K562 (cell line): ENCODE data around the gene CACNA2D2. TPM values are rescaled to one million over a fixed set of nuclear protein-coding genes. Genes with fewer than 3 reads are reported as not detected.

Experiments used
- ATAC-seq: fragments of 200-7000 bp; cut with Tn5 transposase; 3 replicates; pipeline ENCODE4 v1.9.1; 2020; ENCODE audit warnings: moderate library complexity
- BruUV-seq: library from RNA; stranded (reverse); fragments of 400-500 nt; replicated peaks from 2 replicates; lab custom pipeline; 2021; lab: Mats Ljungman, UMichigan
- CTCF ChIA-PET: fragments of 300-600 bp; formaldehyde crosslinking; extraction: SDS; loops from one replicate; lab custom pipeline; 2021; ENCODE audit warnings: low intra/inter-chr PET ratio; lab: Yijun Ruan, JAX
- POLR2A ChIA-PET: fragments of 300-600, 350-650 bp; sonication (Branson Sonifier 250); formaldehyde crosslinking; extraction: SDS; loops from one replicate; lab custom pipeline; 2021; ENCODE audit warnings: antibody characterized with exemption, inconsistent platforms; lab: Yijun Ruan, JAX
- DNase-seq, 4 experiments: peaks; one replicate each; pipeline versions ENCODE4 v3.0.0 to v3.0.0-alpha.2; 2011 to 2018; ENCODE audit warnings: low spot score in 3 of 4, mixed read lengths in 3 of 4; ENCODE audit errors: extremely low read depth in 1 of 4
- FAIRE-seq: peaks from 2 replicates; lab custom pipeline; 2011; peaks lifted over from hg19 to GRCh38; lab: Jason Lieb, UNC
- H2AFZ ChIP-seq: 2 replicates; pipeline ENCODE4 v1.6.0; 2011; ENCODE audit warnings: low read depth, low read length, control low read depth, inconsistent platforms
- H3K27ac ChIP-seq: fragments of 200-600 bp; 3 replicates; pipeline ENCODE4 v1.8.0; 2011; ENCODE audit warnings: low read depth, mild to moderate bottlenecking, control low read depth, inconsistent platforms, low read length, moderate library complexity, mixed read lengths; ENCODE audit errors: extremely low read depth
- H3K27me3 ChIP-seq, 2 experiments: fragments of 300-600 bp in 1 of 2; 2 replicates in 1 of 2; 3 replicates in 1 of 2; pipeline versions ENCODE4 v1.6.0 to v1.8.0; 2011; ENCODE audit warnings: inconsistent platforms in 2 of 2, low read length in 2 of 2, mild to moderate bottlenecking in 1 of 2, mixed read lengths in 1 of 2, moderate library complexity in 1 of 2; ENCODE audit not compliant: control insufficient read depth in 2 of 2, insufficient read depth in 2 of 2
- H3K36me3 ChIP-seq: fragments of 300-600 bp; 3 replicates; pipeline ENCODE4 v1.8.0; 2011; ENCODE audit warnings: mild to moderate bottlenecking, low read length, inconsistent platforms; ENCODE audit not compliant: control insufficient read depth, insufficient read depth
- H3K4me1 ChIP-seq, 2 experiments: fragments of 200-600 bp in 1 of 2; replicated peaks in 1 of 2; 2 replicates in 1 of 2; 3 replicates in 1 of 2; pipeline versions ENCODE4 v1.5.1 to v1.8.0; 2011; ENCODE audit warnings: inconsistent platforms in 2 of 2, low read length in 2 of 2, mild to moderate bottlenecking in 1 of 2, mixed read lengths in 1 of 2, moderate library complexity in 1 of 2; ENCODE audit not compliant: control insufficient read depth in 2 of 2, insufficient read depth in 2 of 2
- H3K4me2 ChIP-seq: 2 replicates; pipeline ENCODE4 v1.6.1; 2011; ENCODE audit warnings: low read length, control low read depth, inconsistent platforms, mixed read lengths; ENCODE audit not compliant: insufficient read depth
- H3K4me3 ChIP-seq: fragments of 200-600 bp; sonication (generic), shearing (Covaris generic); 2 replicates; pipeline ENCODE4 v1.5.1; 2016; ENCODE audit warnings: control low read depth, inconsistent platforms
- H3K79me2 ChIP-seq: fragments of 200-600 bp; 3 replicates; pipeline ENCODE4 v1.8.0; 2011; ENCODE audit warnings: low read length, inconsistent platforms; ENCODE audit not compliant: control insufficient read depth, insufficient read depth
- H3K9ac ChIP-seq, 2 experiments: 2 replicates each; pipeline versions ENCODE4 v1.6.0 to v1.6.1; 2011; ENCODE audit warnings: low read depth in 2 of 2, low read length in 2 of 2, control low read depth in 1 of 2, inconsistent platforms in 1 of 2, mild to moderate bottlenecking in 1 of 2, mixed read lengths in 1 of 2; ENCODE audit not compliant: insufficient read depth in 1 of 2
- H3K9me1 ChIP-seq: one replicate; pipeline ENCODE4 v1.6.0; 2011; ENCODE audit warnings: inconsistent platforms, mild to moderate bottlenecking, low read length, moderate library complexity; ENCODE audit not compliant: control insufficient read depth, insufficient read depth
- H3K9me3 ChIP-seq: replicated peaks from 2 replicates; pipeline ENCODE4 v1.5.1; 2011; ENCODE audit warnings: low read depth, low read length, inconsistent platforms; ENCODE audit not compliant: control insufficient read depth, insufficient read depth
- H4K20me1 ChIP-seq: replicated peaks from 2 replicates; pipeline ENCODE4 v1.6.1; 2011; ENCODE audit warnings: low read length, inconsistent platforms, mixed read lengths; ENCODE audit not compliant: control insufficient read depth, insufficient read depth
- CTCF ChIP-seq, 3 experiments: IDR thresholded peaks in 2 of 3; conservative IDR thresholded peaks in 1 of 3; 2 replicates each; pipeline ENCODE4 v1.5.1; 2011 to 2012; ENCODE audit warnings: low read length in 3 of 3, mild to moderate bottlenecking in 3 of 3, control low read depth in 2 of 3, improper control_type of control experiment in 1 of 3, inconsistent platforms in 1 of 3, low read depth in 1 of 3, mixed read lengths in 1 of 3, moderate library complexity in 1 of 3; ENCODE audit not compliant: insufficient read depth in 2 of 3
- PHB ChIP-seq: fragments of 250-450 bp; sonication (Bioruptor Pico); IDR thresholded peaks from 2 replicates; pipeline ENCODE4 v1.5.0; 2021
- ZNF134 ChIP-seq: fragments of 250-450 bp; sonication (Bioruptor Pico); conservative IDR thresholded peaks from 2 replicates; pipeline ENCODE4 v1.4.0; 2020
- WGBS: fragments of 100-300 bp; shearing (Covaris generic); methylation state at CpG from one replicate; pipeline ENCODE4 v1.1.6; 2016; ENCODE audit warnings: low coverage, mixed read lengths; ENCODE audit not compliant: insufficient coverage; ENCODE audit errors: missing lambda C conversion rate; 5-methylcytosine and 5-hydroxymethylcytosine counted together
- in situ Hi-C: fragments of 300-500 bp; cut with MboI; formaldehyde crosslinking; loops from 4 replicates; pipeline ENCODE4 v1.15.0; 2018; ENCODE audit warnings: inconsistent platforms, mixed read lengths
- intact Hi-C: fragments of 100-400 bp; cut with micrococcal nuclease; formaldehyde crosslinking; loops from 2 replicates; pipeline ENCODE4 v1.14.2; 2022
- polyA plus RNA-seq, 8 experiments: library from polyadenylated mRNA; depleted of rRNA in 4 of 8; stranded (reverse) in 5 of 8; unstranded in 3 of 8; fragments of >200 nt; fragmentation: Nextera tagmentation in 2 of 8; fragmentation: Illumina TruSeq in 1 of 8; extraction: Ambion mirVana in 2 of 8; extraction: Trizol in 1 of 8; gene quantifications; 2 replicates each; pipeline versions ENCODE4 v1.2.1 to v1.2.3, GENCODE V29; 2011 to 2014; ENCODE audit warnings: inconsistent platforms in 1 of 8, missing spikeins in 1 of 8
- total RNA-seq, 7 experiments: library from RNA; depleted of rRNA in 6 of 7; stranded (reverse); fragments of >200 nt in 6 of 7; fragmentation: Illumina TruSeq in 2 of 7; extraction: Trizol in 2 of 7; gene quantifications; 2 replicates each; pipeline versions ENCODE4 v1.2.1 to v1.2.3, GENCODE V29; 2011 to 2021; ENCODE audit warnings: low replicate concordance in 1 of 7

CACNA2D2 gene
- total and polyA plus RNA-seq, 9 of the 15 experiments (the other 6 are each of a cell fraction or from before 2014, with no cell fraction given), result 0.11 to 0.58 (median 0.36) TPM; not detected in 2

GRCh38 chr3:50375258-50375931 is 128.0 kb downstream of the CACNA2D2 start:
- ChIA-PET CTCF (interaction anchor here (1.9 kb wide), 1 partner anchor 13 kb away, joined by 4 read pairs; no protein-coding TSS in a partner anchor), POLR2A (interaction anchor here (0.6 kb wide), 1 partner anchor 214 kb away, joined by 3 read pairs; no protein-coding TSS in a partner anchor)
- WGBS, result 5% methylated on average over 5 of the region's 7 CpGs
- Histone ChIP-seq H3K4me1 (peaks cover 12 to 38% of the 10 kb centered on the region in 2 experiments; a peak in 4 of 5 replicates), H3K36me3 (no peaks in the 10 kb centered on the region), H3K4me3 (no peak overlapping the region), H3K4me2 (no peak overlapping the region), H3K9me3 (no peaks in the 10 kb centered on the region), H4K20me1 (no peaks in the 10 kb centered on the region), H3K79me2 (no peaks in the 10 kb centered on the region), H2AFZ (no peak overlapping the region), H3K27ac (no peak overlapping the region), H3K27me3 (peaks cover 0 to 9% of the 10 kb centered on the region in 2 experiments; a peak in 1 of 5 replicates), H3K9ac (peak overlapping the region in 1 of 2 experiments; percentile 17; a peak in 2 of 4 replicates), H3K9me1 (no peaks in the 10 kb centered on the region)
- in situ Hi-C loops, result no loop called here
- no peak for FAIRE-seq
- intact Hi-C loops, result no loop called here
- TF ChIP-seq PHB (CRISPR knock-in tag) (no peak), CTCF (IDR thresholded peaks at IDR 0.05 in 2 of 3, conservative IDR thresholded peaks at IDR 0.05 in 1 of 3; ENCODE audit: insufficient read depth in 2 of 3, low read depth in 1 of 3, low read length in 3 of 3) (peak in 2 of 3 experiments; percentile 20 to 22; a peak in 1 of 6 replicates), ZNF134 (CRISPR knock-in tag) (no peak)
- DNase-seq, result peak in 2 of 4 experiments; percentile 41
- ATAC-seq, result peak; percentile 52; the same call in 2 of the 3 replicates
- no TSS peak for BruUV-seq
